ENCODE results near the gene LDB1. TPM values are rescaled to one million over a fixed set of nuclear protein-coding genes. Genes with fewer than 3 reads are reported as not detected.

Gene LDB1, protein sequence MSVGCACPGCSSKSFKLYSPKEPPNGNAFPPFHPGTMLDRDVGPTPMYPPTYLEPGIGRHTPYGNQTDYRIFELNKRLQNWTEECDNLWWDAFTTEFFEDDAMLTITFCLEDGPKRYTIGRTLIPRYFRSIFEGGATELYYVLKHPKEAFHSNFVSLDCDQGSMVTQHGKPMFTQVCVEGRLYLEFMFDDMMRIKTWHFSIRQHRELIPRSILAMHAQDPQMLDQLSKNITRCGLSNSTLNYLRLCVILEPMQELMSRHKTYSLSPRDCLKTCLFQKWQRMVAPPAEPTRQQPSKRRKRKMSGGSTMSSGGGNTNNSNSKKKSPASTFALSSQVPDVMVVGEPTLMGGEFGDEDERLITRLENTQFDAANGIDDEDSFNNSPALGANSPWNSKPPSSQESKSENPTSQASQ
- total RNA-seq, result 100 to 1,000 TPM; 116 to 117 TPM
- 90.3 TPM for polyA plus RNA-seq (2013, experiment 1 of 2)
- polyA plus RNA-seq (2013, experiment 2 of 2), result 98.1 TPM
- total RNA-seq, result 48.2 to 323 (median 171) reads per million in 172 experiments

DNA sequence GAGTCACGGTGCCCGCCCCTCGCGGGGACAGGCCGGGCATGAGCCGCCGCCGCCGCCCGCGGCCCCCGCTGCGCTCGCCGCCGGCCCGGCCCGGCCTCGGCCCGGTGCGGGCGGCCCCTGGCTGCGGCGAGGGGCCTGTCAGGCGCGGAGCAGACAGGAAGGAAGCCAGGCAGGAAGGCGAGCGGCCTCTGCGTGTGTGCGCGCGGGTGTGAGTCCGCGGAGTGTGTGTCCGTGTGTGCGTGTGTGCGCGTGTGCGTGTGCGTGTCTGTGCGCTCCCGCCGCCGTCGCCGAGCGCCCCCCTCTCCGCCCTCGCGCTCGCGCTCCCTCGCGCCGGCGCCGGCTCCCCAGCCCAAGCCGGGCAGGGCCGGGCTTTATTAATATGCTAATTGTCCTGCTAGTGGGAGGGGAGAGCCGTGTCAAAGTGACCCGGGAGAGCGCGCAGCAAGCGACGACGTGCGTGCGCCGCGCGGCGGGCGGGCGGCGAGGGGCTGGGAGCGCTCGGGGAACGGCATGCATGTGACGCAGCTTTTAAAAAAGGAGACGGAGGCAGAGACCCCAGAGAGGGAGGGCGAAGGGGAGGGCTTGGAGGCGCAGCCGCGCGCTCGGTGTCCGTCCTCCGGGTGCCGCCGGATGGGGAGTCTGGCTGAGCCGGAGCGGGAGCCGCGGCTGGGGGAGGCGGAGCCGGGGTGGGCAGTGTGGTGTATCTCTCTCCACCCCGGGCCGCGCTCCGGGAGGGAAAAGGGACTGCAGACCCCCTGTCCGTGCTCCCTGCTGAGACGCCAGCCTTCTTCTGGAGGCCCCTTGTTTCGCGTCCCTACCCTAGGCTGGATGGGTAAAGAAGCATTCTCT, at the start of gene LDB1:
Gene LDB1, minus strand, starts transcription at position 227 of the 849 bp plus-strand sequence. CDS start 258 bp downstream, outside the sequence.
- Mint-ChIP-seq H3K4me3 (peak within 1 kb of the TSS; percentile 95), H3K4me1 (ENCODE audit: low read depth) (peaks cover 55% of the 10 kb centered on the region), H3K27me3 (no peaks in the 10 kb centered on the region), H3K9me3 (no peaks in the 10 kb centered on the region), H3K36me3 (ENCODE audit: low read depth) (peaks cover 8% of the 10 kb centered on the region), H3K27ac (peak within 1 kb of the TSS; percentile 89)
- no peaks in the 10 kb centered on the region for H3K27me3 ChIP-seq (ENCODE audit: control insufficient read depth in 1 of 2, insufficient read depth in 2 of 2, low read length in 2 of 2)
- intact Hi-C loops (cut with DNase I, micrococcal nuclease), result loop anchor here in 1 of 2 experiments (1.0 kb wide), 1 partner anchor 12 kb away; no protein-coding TSS in a partner anchor
- ATAC-seq (ENCODE audit: poor library complexity), result peak; percentile 38
- DNase-seq, result peak; percentile 52 to 92 (median 66)
- H3K9me3 ChIP-seq (ENCODE audit: control insufficient read depth in 1 of 2, insufficient read depth in 1 of 2, low read length in 2 of 2), result no peaks in the 10 kb centered on the region
- H3K27ac ChIP-seq (ENCODE audit: low read depth in 1 of 2, low read length in 2 of 2), result peak within 1 kb of the TSS; percentile 88 to 96
- H3K36me3 ChIP-seq (ENCODE audit: insufficient read depth, low read length), result no peaks in the 10 kb centered on the region
- TF ChIP-seq, protein P1, sequence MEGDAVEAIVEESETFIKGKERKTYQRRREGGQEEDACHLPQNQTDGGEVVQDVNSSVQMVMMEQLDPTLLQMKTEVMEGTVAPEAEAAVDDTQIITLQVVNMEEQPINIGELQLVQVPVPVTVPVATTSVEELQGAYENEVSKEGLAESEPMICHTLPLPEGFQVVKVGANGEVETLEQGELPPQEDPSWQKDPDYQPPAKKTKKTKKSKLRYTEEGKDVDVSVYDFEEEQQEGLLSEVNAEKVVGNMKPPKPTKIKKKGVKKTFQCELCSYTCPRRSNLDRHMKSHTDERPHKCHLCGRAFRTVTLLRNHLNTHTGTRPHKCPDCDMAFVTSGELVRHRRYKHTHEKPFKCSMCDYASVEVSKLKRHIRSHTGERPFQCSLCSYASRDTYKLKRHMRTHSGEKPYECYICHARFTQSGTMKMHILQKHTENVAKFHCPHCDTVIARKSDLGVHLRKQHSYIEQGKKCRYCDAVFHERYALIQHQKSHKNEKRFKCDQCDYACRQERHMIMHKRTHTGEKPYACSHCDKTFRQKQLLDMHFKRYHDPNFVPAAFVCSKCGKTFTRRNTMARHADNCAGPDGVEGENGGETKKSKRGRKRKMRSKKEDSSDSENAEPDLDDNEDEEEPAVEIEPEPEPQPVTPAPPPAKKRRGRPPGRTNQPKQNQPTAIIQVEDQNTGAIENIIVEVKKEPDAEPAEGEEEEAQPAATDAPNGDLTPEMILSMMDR (IDR thresholded peaks at IDR 0.05), result no peak
- H3K4me1 ChIP-seq (ENCODE audit: insufficient read depth, low read length), result peaks cover 57% of the 10 kb centered on the region
- ChIA-PET POLR2A (interaction anchor here (1.0 to 4.8 kb wide), 6 partner anchors 12 to 302 kb away, joined by 3 to 25 read pairs (median 6); partner anchors contain the start of genes ARMH3, NOLC1, OGA and PPRC1), CTCF (no interaction called here)
- peak within 1 kb of the TSS; percentile 74 for H3K4me3 ChIP-seq (ENCODE audit: low read length)

DNA sequence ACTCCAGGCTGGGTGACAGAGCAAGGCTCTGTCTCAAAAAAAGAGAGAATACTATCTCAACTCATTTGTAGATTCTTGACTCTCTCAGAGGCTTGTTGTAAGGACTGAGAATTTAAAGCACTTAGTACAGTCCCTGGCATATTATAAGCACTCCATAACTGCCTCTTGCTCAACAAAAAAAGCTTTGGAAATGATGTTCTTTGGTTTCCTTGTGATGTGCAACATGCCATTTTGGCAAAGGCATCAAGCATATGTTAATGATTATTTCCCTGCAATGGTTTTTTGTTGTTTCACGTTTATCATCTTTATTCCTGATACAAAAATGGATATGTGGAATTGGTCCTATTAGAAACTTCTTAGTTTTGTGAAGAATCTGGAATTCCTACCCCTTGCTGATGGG, 47.7 kb upstream of the LDB1 start:
- TF ChIP-seq, protein P1 (IDR thresholded peaks at IDR 0.05), result no peak
- Mint-ChIP-seq H3K4me1 (ENCODE audit: low read depth) (peaks cover 8% of the 10 kb centered on the region), H3K9me3 (no peaks in the 10 kb centered on the region), H3K27ac (no peak overlapping the region), H3K27me3 (peaks cover 4% of the 10 kb centered on the region), H3K36me3 (ENCODE audit: low read depth) (peaks cover 17% of the 10 kb centered on the region), H3K4me3 (no peak overlapping the region)
- ATAC-seq (ENCODE audit: poor library complexity) (no peak), DNase-seq (no peak)
- ChIA-PET POLR2A (no interaction called here), CTCF (no interaction called here)
- Histone ChIP-seq H3K9me3 (ENCODE audit: control insufficient read depth in 1 of 2, insufficient read depth in 1 of 2, low read length in 2 of 2) (no peaks in the 10 kb centered on the region), H3K36me3 (ENCODE audit: insufficient read depth, low read length) (peaks cover 14% of the 10 kb centered on the region), H3K27me3 (ENCODE audit: control insufficient read depth in 1 of 2, insufficient read depth in 2 of 2, low read length in 2 of 2) (no peaks in the 10 kb centered on the region), H3K4me3 (ENCODE audit: low read length) (no peak overlapping the region), H3K27ac (ENCODE audit: low read depth in 1 of 2, low read length in 2 of 2) (no peak overlapping the region), H3K4me1 (ENCODE audit: insufficient read depth, low read length) (peaks cover 10% of the 10 kb centered on the region)
- intact Hi-C loops (cut with DNase I, micrococcal nuclease), result loop anchor here in 1 of 2 experiments (5.0 kb wide), 3 partner anchors 59 to 414 kb away; partner anchors contain the start of genes ELOVL3 and NFKB2

DNA sequence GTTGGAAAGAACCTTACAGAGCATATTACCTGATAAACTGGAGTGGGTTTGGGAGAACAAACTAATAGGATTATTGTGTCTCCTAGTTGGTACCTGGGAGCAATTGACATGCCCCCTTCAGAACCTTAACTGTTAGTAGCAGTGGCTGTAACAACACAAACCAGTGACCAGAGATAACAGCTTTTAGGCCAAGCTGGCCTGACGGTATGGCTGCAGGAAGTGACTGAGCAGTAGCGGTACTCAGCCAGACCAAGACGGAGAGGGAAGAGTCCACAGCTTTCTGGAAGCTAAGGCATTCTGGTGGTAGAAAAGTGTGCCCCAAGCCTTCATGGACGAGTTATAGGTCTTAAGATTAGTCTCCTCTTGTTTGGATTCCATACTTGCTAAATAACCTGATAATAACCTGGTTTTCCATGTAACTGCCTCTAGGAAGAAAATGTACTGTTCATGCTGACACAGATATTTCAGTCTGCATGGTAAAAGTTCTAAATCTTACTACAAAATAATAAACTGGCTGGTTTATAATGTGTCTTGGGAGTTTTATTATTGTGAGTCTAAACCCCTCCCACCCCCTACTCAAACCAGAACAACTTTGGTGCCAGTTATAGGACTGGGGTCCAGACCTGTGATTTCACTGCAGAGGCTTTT, 43.3 kb upstream of the LDB1 start:
- Histone ChIP-seq H3K4me1 (ENCODE audit: insufficient read depth, low read length) (no peaks in the 10 kb centered on the region), H3K4me3 (ENCODE audit: low read length) (no peak overlapping the region), H3K27ac (ENCODE audit: low read depth in 1 of 2, low read length in 2 of 2) (no peak overlapping the region), H3K27me3 (ENCODE audit: control insufficient read depth in 1 of 2, insufficient read depth in 2 of 2, low read length in 2 of 2) (no peaks in the 10 kb centered on the region), H3K9me3 (ENCODE audit: control insufficient read depth in 1 of 2, insufficient read depth in 1 of 2, low read length in 2 of 2) (no peaks in the 10 kb centered on the region), H3K36me3 (ENCODE audit: insufficient read depth, low read length) (peaks cover 58% of the 10 kb centered on the region)
- no peak overlapping the region for H3K4me3 Mint-ChIP-seq
- peaks cover 55% of the 10 kb centered on the region for H3K36me3 Mint-ChIP-seq (ENCODE audit: low read depth)
- ATAC-seq (ENCODE audit: poor library complexity) (no peak), DNase-seq (no peak)
- POLR2A ChIA-PET, result no interaction called here
- TF ChIP-seq, protein P1 (IDR thresholded peaks at IDR 0.05), result no peak
- H3K4me1 Mint-ChIP-seq (ENCODE audit: low read depth), result no peaks in the 10 kb centered on the region
- no peaks in the 10 kb centered on the region for H3K9me3 Mint-ChIP-seq
- H3K27me3 Mint-ChIP-seq, result no peaks in the 10 kb centered on the region
- intact Hi-C loops (cut with DNase I, micrococcal nuclease), result no loop called here
- no peak overlapping the region for H3K27ac Mint-ChIP-seq
- CTCF ChIA-PET, result no interaction called here
